ENCODE results near the gene C9. TPM values are rescaled to one million over a fixed set of nuclear protein-coding genes. Genes with fewer than 3 reads are reported as not detected.

C9 gene
- total RNA-seq, 1 donor from 2014 or later: not detected

DNA sequence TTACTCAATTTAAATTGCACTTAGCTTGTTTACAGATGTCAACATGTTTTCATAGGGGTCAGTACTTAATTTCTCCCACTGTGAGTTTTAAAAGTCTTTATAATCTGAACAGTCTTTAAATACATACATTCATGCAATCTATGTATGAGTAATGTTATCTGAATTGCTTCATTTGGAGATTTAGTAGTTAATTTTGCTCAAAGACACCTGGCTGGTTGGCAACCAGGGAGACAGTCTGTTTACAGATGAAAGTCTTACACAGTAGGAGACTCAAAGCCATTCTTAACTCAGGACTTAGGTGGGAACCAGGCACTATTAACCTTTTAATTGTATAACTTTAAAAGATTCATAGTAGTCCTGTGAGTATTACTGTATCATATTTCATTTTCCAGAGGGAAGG lies 31.2 kb upstream of the C9 start:
- no peak overlapping the region for H3K4me3 ChIP-seq
- peaks cover 37% of the 10 kb centered on the region for H3K36me3 ChIP-seq
- no peaks in the 10 kb centered on the region for H3K9me3 ChIP-seq
- H3K27ac ChIP-seq: peak overlapping the region; percentile 49
- H3K27me3 ChIP-seq: no peaks in the 10 kb centered on the region
- intact Hi-C loops (cut with DNase I): no loop called here
- H3K4me1 ChIP-seq: peaks cover 35% of the 10 kb centered on the region
- ATAC-seq: no peak
- no peak for DNase-seq
- TF ChIP-seq, protein P1, sequence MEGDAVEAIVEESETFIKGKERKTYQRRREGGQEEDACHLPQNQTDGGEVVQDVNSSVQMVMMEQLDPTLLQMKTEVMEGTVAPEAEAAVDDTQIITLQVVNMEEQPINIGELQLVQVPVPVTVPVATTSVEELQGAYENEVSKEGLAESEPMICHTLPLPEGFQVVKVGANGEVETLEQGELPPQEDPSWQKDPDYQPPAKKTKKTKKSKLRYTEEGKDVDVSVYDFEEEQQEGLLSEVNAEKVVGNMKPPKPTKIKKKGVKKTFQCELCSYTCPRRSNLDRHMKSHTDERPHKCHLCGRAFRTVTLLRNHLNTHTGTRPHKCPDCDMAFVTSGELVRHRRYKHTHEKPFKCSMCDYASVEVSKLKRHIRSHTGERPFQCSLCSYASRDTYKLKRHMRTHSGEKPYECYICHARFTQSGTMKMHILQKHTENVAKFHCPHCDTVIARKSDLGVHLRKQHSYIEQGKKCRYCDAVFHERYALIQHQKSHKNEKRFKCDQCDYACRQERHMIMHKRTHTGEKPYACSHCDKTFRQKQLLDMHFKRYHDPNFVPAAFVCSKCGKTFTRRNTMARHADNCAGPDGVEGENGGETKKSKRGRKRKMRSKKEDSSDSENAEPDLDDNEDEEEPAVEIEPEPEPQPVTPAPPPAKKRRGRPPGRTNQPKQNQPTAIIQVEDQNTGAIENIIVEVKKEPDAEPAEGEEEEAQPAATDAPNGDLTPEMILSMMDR (IDR thresholded peaks at IDR 0.05): no peak

DNA sequence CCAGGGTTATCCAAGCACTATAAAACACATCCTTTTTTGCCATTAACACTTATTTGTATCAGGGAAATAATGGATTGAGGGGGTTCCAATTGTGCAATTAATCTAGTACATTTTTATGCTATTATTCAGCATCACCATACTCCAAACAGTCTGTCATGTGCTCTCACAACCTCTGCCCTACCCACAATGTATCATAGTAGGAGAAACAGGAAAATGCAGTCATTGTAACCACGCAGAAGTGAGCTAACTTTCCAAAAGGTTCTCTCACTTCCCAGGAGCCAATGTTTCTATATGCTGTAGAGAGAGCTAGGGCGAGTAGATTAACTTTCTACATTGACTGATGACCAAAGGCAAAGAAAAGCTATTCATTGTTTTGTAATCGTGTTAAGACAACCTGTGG lies 30.7 kb upstream of the C9 start:
- Histone ChIP-seq H3K27me3 (no peaks in the 10 kb centered on the region), H3K4me3 (no peak overlapping the region), H3K4me1 (peaks cover 29% of the 10 kb centered on the region), H3K36me3 (peaks cover 42% of the 10 kb centered on the region), H3K27ac (peak overlapping the region; percentile 49), H3K9me3 (no peaks in the 10 kb centered on the region)
- ATAC-seq: peak; percentile 81
- DNase-seq: no peak
- TF ChIP-seq, protein P1 (IDR thresholded peaks at IDR 0.05): no peak
- intact Hi-C loops (cut with DNase I): no loop called here

DNA sequence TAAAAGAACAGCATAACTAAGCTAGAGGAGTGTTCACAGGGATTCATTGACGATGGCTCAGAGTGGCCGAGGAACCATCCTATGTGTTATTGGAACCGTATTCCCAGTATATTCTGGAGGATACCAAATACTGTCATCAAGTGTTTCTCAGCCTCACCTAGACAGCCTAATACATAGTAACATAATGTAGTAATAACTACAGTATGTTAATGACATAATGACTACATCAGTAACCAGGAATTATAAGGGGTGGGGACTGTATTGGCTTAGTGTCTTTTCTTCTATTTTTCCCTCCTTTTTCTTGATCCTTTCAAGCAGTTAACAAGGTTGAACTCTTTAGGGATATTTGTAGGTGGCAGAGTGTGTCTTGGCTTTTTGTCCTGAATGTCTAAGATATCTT lies 26.6 kb upstream of the C9 start:
- H3K36me3 ChIP-seq: peaks cover 75% of the 10 kb centered on the region
- no peaks in the 10 kb centered on the region for H3K27me3 ChIP-seq
- no peaks in the 10 kb centered on the region for H3K9me3 ChIP-seq
- H3K27ac ChIP-seq: no peak overlapping the region
- TF ChIP-seq, protein P1 (IDR thresholded peaks at IDR 0.05): no peak
- DNase-seq (no peak), ATAC-seq (no peak)
- H3K4me1 ChIP-seq: peaks cover under 1% of the 10 kb centered on the region
- intact Hi-C loops (cut with DNase I): no loop called here
- no peak overlapping the region for H3K4me3 ChIP-seq

DNA sequence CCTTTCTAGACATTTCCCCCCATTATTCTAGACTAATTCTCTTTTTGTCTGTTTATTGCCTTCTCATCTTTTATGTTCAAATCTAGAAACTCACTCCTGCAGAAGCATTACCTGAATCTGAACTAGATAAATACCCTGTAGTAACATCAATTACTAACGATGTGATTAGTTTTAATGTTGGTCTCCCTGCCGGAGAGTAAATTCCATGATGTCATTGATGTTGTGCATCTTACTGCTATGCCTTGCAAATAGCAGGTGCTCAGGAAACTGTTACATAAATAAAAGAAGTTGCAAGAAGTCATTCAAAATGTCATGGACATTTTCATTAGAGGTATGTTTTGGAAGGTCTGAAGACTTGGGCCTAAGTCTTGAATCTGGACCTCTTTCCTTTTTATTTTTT lies 23.0 kb upstream of the C9 start:
- intact Hi-C loops (cut with DNase I): no loop called here
- TF ChIP-seq, protein P1 (IDR thresholded peaks at IDR 0.05): no peak
- ATAC-seq (no peak), DNase-seq (no peak)
- H3K36me3 ChIP-seq: peaks cover 82% of the 10 kb centered on the region
- no peaks in the 10 kb centered on the region for H3K27me3 ChIP-seq
- no peaks in the 10 kb centered on the region for H3K9me3 ChIP-seq
- no peak overlapping the region for H3K4me3 ChIP-seq
- H3K27ac ChIP-seq: no peak overlapping the region
- no peaks in the 10 kb centered on the region for H3K4me1 ChIP-seq

DNA sequence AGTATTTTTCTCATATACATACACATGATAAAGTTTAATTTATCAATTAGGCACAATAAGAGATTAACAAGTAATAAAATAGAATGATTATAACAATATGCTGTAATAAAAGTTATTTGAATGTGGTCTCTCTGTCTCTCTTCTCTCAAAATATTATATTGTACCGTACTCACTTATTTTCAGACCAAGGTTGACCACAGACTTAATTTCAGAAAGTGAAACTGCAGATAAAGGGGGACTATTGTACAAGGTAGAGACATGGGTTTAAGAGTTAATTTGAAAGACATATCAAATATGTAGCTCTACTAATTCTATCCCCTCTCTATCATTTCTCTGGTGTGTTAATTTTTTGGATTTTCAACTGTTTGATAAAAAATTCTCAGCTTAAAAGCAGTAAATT lies 20.0 kb upstream of the C9 start:
- intact Hi-C loops (cut with DNase I): loop anchor here (5.0 kb wide), 1 partner anchor 163 kb away; no protein-coding TSS in a partner anchor
- Histone ChIP-seq H3K27me3 (no peaks in the 10 kb centered on the region), H3K27ac (no peak overlapping the region), H3K36me3 (peaks cover 75% of the 10 kb centered on the region), H3K4me3 (no peak overlapping the region), H3K9me3 (no peaks in the 10 kb centered on the region), H3K4me1 (no peaks in the 10 kb centered on the region)
- TF ChIP-seq, protein P1 (IDR thresholded peaks at IDR 0.05): no peak
- ATAC-seq (no peak), DNase-seq (no peak)

DNA sequence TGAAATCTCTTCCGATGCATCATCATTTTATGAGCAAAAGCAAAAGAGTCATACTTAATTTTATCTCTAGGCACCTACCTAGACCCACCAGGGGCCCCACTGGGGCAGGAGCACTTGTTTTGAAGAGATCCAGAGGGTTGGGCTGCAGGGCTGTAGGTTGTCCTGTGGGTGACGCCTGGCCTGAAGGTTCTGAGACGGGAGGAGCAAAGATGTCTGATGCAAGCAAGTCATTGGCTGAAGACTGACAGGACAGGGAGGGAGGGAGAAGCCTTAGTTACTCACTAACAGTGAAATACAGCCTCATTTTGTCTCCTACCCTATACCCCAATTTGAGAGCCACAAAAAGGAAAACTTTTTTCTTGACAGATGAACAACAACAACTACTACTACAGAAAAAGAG lies 17.1 kb upstream of the C9 start:
- TF ChIP-seq, protein P1 (IDR thresholded peaks at IDR 0.05): no peak
- DNase-seq: no peak
- Histone ChIP-seq H3K9me3 (no peaks in the 10 kb centered on the region), H3K4me3 (no peak overlapping the region), H3K27me3 (no peaks in the 10 kb centered on the region), H3K4me1 (no peaks in the 10 kb centered on the region), H3K36me3 (peaks cover 59% of the 10 kb centered on the region), H3K27ac (no peak overlapping the region)
- ATAC-seq: no peak
- intact Hi-C loops (cut with DNase I): loop anchor here (5.0 kb wide), 1 partner anchor 166 kb away; no protein-coding TSS in a partner anchor
